GF-D8 (cell line): ENCODE data around the gene NEK11.
A peak's percentile ranks its signal among the peaks of the same experiment; 100 is the strongest.

Experiments
- DNase-seq: peaks from one replicate; lab custom pipeline; 2025; lab: John Stamatoyannopoulos, UW

NEK11 gene, protein sequence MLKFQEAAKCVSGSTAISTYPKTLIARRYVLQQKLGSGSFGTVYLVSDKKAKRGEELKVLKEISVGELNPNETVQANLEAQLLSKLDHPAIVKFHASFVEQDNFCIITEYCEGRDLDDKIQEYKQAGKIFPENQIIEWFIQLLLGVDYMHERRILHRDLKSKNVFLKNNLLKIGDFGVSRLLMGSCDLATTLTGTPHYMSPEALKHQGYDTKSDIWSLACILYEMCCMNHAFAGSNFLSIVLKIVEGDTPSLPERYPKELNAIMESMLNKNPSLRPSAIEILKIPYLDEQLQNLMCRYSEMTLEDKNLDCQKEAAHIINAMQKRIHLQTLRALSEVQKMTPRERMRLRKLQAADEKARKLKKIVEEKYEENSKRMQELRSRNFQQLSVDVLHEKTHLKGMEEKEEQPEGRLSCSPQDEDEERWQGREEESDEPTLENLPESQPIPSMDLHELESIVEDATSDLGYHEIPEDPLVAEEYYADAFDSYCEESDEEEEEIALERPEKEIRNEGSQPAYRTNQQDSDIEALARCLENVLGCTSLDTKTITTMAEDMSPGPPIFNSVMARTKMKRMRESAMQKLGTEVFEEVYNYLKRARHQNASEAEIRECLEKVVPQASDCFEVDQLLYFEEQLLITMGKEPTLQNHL

DNA sequence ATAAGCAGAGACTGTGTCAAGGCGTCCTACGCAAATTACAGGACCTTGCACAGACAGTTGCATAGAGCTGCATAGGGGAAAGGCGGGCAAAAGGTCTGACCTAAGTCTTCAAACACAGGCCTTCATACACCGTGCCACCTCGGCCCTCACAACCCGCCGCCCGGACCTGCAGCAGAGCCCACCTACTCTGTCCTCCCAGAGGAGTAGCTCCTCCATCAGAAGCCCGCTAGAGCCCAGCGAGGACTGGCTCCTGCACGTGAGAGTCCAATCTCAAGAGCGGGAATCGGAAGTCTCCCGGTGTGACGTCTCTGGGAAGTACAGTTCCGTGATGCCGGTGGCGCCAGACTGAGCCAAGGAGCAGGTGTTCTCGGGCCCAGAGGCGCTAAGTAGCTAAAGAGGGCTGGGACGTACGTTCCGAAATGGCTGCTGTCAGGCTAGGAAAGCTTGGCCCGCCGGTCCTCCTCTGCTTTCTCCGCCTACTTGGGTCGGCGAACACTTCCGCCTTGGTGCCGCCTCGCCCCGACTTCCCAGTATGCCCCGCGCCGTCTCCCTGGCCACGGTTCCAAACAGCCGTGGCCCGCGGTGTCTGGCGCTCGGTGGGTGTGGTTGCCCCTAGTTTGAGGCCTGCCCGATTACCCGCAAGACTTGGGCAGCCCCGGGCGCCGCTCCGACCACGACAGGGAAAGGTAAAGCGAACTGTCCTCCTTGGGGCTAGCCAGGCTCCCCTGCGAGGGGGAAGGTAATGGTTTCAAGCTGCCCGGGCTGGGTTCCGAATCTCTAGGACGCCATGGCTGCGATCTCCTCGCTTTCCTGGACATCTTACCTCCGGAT, at the start of gene NEK11, which contains the start of gene ASTE1:
Gene NEK11 (plus strand): TSS at position 557 of the 831 bp plus-strand sequence. CDS start 2,832 bp downstream, outside the sequence.
Gene ASTE1 (minus strand): TSS at position 505 of the 831 bp plus-strand sequence. CDS start 1,519 bp downstream, outside the sequence.
- DNase-seq = peak; percentile 54

DNA sequence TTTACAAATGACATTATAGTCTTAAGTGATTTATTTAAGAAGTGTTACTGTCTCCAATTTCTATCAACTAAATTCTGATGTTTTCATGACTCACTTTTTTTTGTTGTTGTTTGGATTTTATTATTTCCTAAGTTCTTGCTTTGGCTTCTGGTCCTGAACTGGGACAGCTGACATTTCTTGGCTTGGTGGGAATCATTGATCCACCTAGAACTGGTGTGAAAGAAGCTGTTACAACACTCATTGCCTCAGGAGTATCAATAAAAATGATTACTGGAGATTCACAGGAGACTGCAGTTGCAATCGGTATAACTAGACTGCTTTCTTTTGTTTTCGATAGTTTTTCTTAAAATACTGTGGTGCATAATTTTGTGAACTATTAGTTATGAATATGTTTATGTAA, 47.6 kb upstream of the NEK11 start:
- DNase-seq = no peak

DNA sequence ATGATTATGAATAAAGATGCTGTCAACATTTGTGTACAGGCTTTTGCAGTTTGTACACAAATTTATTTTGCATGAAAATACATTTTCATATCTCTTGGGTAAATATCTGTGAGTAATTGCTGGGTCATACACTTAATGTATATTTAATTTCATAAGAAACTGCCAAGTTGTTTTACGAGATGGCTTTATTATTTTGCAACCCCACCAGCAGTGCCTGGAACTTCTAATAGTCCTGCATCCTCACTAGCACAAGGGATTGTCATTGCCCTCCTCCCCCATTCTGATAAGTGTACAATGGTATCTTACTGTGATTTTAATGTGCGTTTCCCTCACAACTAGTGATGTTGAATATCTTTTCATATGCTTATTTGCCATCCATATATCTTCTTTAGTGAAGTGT, 45.2 kb upstream of the NEK11 start:
- DNase-seq = no peak

DNA sequence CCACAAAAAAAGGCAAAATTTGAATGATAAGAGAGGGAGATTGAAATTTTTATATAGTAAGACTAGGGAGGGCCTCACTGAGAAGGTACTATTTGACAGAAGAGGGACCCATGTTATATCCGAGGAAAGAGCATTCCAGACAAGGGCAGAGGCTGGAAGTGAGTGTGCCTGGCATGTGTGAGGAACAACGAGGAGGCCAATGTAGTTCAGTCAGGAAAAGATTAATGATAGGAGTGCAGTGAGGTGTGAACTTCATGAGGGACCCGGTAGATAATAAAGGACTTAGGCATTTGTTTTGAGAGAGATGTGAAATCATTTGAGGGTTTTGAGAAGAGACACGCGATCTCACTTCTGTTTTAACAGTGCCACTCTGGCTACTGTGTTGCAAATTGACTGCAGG, 36.4 kb upstream of the NEK11 start:
- DNase-seq = no peak

DNA sequence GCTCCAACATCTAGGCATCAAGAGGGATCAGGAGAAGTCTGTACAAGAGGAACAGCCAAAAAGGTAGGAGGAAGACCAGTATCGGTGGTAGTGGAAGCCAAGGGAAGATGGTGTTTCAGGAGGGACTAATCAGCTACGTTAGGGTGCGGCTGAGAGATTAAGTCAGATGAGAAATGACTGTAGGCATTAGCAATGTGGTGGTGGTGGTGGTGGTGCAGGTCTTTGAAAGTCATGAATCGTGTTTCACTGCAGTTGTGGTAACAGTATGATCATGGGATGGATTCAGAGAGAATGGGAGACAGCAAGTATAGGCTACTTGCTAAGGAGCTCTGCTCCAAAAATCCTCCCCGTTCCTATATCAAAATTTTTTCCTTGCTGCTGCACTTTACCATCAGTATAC, 35.6 kb upstream of the NEK11 start:
- no peak for DNase-seq

DNA sequence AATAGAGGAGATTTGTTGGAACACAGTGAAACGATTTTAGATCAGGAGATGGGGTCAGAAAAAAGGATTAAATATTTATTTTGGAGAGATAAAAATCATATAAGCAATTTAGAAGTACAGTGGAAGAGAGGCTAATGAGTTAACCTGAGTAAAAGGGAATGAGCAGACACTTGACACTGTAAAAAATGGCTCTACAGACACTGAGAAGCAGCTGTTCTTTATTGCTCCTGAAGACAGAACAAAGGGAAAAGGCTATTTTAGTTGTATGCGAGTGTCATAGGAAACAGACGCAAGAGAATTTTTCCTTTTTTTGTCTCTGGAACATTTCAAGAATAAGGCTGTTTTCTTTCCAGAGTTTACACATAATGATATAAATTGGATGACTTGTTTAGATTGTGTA, 34.3 kb upstream of the NEK11 start:
- DNase-seq = no peak

DNA sequence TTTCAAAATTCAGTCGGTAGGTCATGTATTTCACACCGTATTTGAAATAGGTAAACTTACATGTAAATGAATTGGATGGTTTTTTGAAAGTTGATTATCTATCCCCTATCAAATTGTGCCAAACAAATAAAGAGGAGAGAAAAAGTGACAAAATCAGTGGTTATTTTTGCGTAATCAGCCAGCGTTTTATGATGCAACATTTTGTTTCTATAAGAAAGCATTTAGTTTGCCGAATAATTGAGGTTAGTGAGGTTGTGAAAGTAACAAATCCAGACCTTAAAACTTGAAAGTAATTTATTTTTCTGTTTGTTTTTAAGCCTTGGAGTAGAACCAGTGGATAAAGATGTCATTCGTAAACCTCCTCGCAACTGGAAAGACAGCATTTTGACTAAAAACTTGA, 29.4 kb upstream of the NEK11 start:
- DNase-seq = peak; percentile 26

DNA sequence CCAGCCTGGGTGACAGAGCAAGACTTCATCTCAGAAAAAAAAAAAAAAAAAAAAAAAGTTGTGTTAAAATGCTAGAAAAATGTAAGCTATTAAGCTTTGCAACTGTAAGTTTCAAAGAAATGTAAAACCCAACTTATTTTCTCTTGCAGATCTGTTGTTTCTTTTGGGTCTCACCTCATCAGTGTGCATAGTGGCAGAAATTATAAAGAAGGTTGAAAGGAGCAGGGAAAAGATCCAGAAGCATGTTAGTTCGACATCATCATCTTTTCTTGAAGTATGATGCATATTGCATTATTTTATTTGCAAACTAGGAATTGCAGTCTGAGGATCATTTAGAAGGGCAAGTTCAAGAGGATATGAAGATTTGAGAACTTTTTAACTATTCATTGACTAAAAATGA, 25.6 kb upstream of the NEK11 start:
- no peak for DNase-seq

DNA sequence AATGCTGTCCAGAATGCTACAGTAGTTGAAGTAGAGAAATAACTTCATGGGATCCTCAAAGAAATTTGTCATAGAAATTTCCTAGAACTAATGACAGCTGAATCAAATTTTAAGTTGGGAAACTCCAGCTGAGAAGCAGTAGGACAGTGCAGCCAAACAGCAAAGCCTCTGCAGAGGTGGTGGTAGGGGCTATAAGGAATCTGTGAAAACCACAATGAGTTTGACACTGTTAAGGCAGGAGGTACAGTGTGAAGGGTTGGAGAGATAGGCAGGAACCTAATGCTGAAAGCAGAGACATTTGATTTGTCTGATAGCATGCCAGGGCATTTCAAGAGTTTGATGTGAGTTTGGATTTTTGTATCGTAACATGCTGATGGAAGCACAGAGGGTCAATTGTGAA, 22.1 kb upstream of the NEK11 start:
- no peak for DNase-seq

DNA sequence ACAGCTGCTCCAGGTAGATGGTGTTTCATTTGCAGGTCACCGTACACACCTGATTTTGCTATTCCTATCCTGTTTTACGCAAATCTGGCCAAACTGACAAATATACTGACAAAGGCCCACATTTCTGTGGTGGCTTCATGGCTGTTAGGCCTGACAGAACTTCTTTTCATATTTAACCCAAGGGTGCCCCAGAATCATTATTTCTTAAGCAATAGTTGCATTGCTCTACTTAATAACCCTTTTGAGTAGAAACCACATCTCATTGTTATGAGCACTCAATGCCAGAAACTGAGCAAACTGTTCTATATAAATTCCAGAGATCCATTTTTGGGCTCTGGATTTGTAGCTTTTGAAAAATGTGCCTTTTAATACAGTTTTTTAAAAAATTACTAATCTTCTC, 19.4 kb upstream of the NEK11 start:
- no peak for DNase-seq

DNA sequence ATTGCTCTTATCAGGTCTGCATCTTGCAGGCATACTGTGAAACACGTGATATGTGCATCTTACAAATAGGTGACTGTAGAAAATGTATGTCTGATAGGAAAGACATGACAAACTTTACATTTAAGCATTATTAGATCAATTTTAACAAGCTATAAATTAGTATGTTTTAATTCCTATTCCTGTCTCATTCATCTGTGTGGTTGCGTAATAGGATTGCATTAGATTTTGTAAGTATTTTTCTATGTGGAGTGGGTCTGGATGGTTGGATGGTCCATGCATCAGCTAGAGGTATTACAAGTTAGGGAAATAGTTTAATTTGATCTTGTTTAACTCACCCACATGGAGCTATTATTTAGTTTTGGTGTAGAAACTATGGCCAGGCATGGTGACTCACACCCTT, 18.9 kb upstream of the NEK11 start:
- DNase-seq = no peak

DNA sequence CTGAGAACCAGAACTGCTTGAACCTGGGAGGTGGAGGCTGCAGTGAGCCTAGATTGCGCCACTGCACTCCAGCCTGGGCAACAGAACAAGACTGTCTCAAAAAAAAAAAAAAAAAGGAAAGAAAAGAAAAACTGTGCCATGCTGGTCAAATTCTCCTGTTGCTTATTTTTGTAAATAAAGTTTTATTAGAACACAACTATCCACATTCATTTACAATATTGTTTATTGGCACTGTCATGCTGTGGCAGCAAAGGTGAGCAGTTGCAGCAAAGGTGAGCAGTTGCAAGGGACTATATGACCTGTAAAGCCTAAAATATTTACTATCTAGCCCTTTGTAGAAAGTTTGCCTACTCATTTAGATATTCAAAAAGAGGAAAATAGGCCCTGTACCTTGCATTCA, 18.4 kb upstream of the NEK11 start:
- no peak for DNase-seq

DNA sequence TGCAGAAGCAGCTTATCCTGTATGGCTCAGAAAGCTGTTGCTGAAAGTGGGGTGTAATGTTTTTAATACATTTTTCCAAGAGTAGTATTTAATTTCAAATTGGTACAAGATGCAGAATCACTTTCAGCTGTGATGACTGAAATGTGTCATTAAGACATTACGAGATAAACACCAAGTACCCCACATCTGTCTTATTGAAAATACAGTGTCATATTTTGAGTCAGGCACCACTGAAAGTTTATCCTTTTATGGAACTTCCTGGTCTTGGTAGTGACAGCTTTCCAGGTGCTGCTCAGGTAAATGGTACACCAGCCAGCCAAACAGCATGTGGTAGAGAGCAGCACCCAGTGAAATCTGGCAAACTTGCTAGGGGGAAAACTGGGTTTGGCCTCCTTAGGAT, 17.0 kb upstream of the NEK11 start:
- no peak for DNase-seq

DNA sequence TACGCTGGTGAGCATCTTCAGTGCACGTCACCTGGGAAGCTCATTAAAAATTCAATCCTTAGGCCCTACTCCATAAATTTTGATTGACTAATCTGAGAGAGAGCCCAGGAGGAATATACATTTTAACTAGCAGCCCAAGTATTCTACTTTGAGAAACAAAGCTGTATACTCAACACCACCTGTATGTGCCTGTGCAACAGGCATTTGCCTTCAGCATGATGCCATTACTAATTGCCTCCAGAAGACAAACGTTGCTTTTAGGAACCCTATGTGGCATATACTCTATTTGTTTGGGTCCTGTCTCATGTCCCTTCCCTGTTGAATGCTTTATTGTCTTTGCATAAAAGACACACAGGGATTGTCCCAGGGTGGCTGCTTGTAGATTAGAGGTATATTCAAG, 7.7 kb upstream of the NEK11 start:
- DNase-seq = no peak

DNA sequence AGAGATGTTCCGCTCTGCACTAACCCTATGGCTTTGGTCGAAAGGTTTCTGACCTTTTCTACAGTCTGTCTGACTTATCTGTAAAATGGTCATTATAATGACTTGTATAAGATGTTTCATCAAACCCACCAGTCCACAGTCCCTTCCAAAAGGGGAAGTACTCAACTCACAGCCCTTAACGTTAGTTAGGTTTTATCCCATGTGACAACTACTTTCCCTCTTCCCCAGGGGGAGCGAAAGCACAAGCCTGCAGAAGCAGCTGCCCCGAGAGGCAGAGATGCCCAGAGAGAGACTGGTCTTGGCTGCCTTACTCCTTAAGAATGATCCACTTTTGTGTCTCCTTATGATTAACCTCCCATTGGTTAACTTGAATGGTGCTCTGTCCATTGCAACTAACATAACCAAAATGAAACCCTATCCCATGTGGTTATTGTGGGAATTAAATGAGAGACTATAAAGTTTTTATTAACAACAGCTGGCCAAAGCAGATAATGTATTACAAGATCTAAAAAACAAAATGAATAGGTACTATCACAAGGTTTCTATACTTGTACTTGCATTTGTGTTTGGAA, 6.5 kb upstream of the NEK11 start:
- DNase-seq = peak; percentile 79

DNA sequence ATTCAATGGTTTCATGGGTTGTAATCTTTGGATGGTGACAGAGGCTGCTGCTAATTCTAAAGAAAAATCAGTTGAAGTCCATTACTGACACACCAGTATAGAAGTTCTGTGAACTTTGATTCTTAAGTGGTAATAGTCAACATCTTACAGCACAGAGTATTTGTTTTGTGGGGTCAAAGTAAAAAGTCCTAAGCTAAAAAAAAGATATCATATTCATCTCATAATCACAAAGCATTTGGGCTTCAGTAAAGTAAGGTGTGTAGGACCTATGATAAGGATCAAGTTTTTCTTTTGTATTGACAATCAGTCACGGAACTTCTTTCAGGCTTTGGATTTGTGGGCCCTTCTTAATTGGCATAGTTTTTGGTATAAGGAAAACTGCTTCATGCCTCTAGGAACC, 1.1 kb upstream of the NEK11 start:
- no peak for DNase-seq

DNA sequence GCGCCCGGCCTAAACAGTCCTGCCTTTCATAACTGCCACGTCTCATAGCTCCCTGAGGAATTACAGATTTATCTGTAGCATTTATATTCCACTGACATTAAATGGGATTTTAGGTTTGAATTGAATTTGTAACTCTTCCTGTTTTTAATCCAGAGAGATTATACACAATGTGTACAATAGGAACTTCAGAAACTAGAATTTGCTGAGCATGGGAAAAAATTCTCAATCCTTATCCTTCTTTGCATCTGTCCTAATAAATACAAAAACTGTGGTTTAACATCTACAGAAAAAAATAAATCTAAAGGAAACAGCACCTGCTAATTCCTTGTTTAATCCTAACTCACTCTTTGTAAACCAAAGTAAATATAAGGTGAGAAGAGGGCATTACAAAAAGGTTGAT, 2.2 kb downstream of the NEK11 start:
- DNase-seq = no peak

DNA sequence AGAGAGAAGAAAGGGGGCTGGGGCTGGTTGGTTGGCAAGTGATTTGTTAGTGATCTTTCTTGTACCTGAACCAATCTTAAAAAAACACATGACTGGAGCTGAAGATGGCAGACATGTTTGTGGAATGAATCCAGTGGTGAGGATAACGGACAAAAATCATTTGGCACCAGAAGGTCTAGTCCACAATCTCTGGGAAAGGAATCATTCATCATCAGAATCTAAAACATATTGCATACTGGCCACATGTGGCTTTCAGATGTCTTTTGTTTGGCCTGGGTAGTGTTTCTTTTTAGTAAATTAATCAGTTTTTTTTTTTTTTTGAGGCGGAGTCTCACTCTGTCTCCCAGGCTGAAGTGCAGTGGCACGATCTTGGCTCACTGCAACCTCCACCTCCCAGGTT, 5.0 kb downstream of the NEK11 start:
- DNase-seq = no peak

DNA sequence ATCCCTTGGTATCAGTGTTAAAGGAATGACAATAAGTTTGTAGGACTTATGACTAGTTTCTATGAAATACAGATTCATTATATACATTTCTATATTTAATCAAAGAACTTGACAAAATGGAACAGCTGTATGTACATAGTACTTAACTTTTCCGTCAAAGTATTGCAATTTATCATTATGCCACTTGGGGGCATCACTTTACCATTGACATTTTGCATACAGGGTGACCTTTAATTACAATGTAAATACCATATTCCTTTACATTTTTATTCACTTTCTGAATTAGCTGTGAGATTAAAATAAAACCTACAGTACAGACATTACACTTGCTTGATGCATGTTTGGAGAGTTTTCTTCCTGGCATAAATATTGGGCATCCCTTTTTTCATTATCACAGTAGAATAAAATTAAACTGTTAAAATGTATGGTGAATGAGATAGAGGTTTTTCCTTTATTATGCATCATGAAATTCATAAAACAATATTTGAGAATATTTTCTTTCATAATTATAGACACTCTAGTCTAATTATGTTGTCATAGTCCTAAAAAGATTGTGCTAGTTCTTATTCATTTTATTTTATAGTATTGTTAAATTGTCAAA, 6.9 kb downstream of the NEK11 start:
- DNase-seq = no peak

DNA sequence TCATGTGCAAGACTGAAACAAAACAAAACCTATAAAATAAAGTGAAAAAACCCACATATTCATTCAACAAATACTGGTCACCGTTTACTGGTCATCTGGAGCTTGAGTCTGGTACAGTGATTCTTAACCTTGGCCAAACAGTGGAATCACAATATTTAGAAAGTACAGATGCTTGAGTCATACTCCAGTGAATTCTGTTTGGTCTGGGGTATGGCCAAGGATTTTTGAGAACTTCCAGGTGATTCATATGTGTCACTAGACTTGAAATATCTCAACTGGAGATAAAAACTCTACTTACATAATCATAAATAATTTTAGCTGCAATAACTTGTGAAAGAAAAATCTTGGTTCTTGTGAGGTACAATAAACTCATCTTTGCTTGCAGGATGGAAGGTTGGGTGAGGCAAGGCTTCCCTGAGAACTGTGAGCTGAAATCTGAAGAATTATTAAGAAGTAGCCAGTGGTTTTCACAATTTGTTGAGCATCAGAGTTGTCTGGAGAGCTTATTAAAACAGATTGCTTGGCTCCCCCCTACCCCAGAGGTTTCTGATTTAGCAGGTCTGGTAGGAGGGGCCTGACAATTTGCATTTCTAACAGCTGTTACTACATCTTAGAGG, 9.6 kb downstream of the NEK11 start:
- DNase-seq = no peak

DNA sequence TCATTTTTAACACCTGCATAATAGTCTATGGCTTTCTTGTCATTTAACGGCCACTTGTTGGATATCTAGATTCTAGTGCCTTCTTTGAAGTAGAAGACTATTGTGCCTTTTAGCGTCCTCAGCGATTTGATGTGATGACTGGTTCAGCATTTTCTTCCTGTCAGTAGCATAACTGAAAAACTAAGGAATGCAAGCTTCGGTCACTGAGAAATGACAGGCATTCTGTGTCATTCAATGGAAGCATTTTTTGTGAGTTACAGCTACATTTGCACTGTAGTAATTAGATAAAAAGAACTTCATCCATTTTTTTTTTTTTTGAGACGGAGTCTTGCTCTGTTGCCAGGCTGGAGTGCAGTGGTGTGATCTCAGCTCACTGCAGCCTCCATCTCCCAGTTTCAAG, 10.3 kb downstream of the NEK11 start:
- DNase-seq = no peak

DNA sequence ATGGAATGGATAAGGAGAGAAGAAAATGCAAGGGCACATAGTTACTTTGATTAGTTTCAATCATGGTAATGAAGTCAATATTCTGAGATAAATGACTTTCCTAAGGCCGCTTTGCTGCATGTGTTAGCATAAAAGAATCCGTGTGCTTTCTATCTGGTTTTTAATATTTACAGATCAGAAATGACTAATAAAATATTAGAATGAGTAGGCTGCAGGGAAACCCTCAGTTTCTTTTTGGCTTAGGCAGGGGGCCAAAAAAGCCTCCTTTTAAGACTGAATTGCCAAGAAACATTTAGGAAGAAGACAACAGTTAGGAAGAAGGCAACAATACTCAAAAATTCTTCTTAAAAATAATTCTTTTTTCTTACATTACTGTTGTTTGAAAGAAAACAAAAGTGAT, 11.6 kb downstream of the NEK11 start:
- DNase-seq = no peak
